GM08714 (cell line): Measurements from ENCODE around the gene HAAO.

ENCODE experiments used
- H3K4me3 ChIP-seq: fragments of 200-500 bp; sonication (Bioruptor generic); 2 replicates; pipeline ENCODE4 v1.5.1; 2014; ENCODE audit warnings: mild to moderate bottlenecking, low read length, inconsistent platforms
- ZNF274 ChIP-seq: IDR thresholded peaks from 2 replicates; pipeline ENCODE4 v1.6.1; 2012; ENCODE audit warnings: mild to moderate bottlenecking, low read depth, low read length

Gene HAAO

GRCh38 chr2:42792087-42792582 lies 248 bp downstream of the HAAO start:
- no peak for TF ChIP-seq ZNF274
- peak overlapping the region; percentile 77; the same call in 1 of the 2 replicates for H3K4me3 ChIP-seq

GRCh38 chr2:42791606-42792005 lies 777 bp downstream of the HAAO start:
- no peak for TF ChIP-seq ZNF274
- peak overlapping the region; percentile 77; the same call in 1 of the 2 replicates for H3K4me3 ChIP-seq

- H3K4me3 ChIP-seq = no peak overlapping the region
- TF ChIP-seq ZNF274 = no peak
These were observed 2.6 kb downstream of the HAAO start for GRCh38 chr2:42789751-42790150.

- no peak overlapping the region for H3K4me3 ChIP-seq
- TF ChIP-seq ZNF274 = no peak
These were observed 3.5 kb downstream of the HAAO start for GRCh38 chr2:42788882-42789281.

- H3K4me3 ChIP-seq = no peak overlapping the region
- TF ChIP-seq ZNF274 = no peak
These were observed 3.9 kb downstream of the HAAO start for GRCh38 chr2:42788478-42788793.

GRCh38 chr2:42787788-42788477 lies 4.5 kb downstream of the HAAO start:
- no peak for TF ChIP-seq ZNF274
- H3K4me3 ChIP-seq = no peak overlapping the region

GRCh38 chr2:42787424-42787787 lies 5.0 kb downstream of the HAAO start:
- TF ChIP-seq ZNF274 = no peak
- no peak overlapping the region for H3K4me3 ChIP-seq

- no peak overlapping the region for H3K4me3 ChIP-seq
- TF ChIP-seq ZNF274 = no peak
These were observed 5.6 kb downstream of the HAAO start for GRCh38 chr2:42786561-42787345.

- TF ChIP-seq ZNF274 = no peak
- no peak overlapping the region for H3K4me3 ChIP-seq
These were observed 8.0 kb downstream of the HAAO start for GRCh38 chr2:42784204-42784880.

GRCh38 chr2:42783511-42783910 lies 8.9 kb downstream of the HAAO start:
- TF ChIP-seq ZNF274 = no peak
- H3K4me3 ChIP-seq = no peak overlapping the region

GRCh38 chr2:42781181-42781580 lies 11.2 kb downstream of the HAAO start:
- no peak for TF ChIP-seq ZNF274
- H3K4me3 ChIP-seq = no peak overlapping the region

- no peak for TF ChIP-seq ZNF274
- no peak overlapping the region for H3K4me3 ChIP-seq
These were observed 14.2 kb downstream of the HAAO start for GRCh38 chr2:42777883-42778805.

- TF ChIP-seq ZNF274 = no peak
- no peak overlapping the region for H3K4me3 ChIP-seq
These were observed 16.6 kb downstream of the HAAO start for GRCh38 chr2:42775810-42776209.

- no peak overlapping the region for H3K4me3 ChIP-seq
- TF ChIP-seq ZNF274 = no peak
These were observed 17.2 kb downstream of the HAAO start for GRCh38 chr2:42775186-42775585.
